Endothelial cell of umbilical vein (primary cell): ENCODE data around the gene NLN. TPM values are rescaled to one million over a fixed set of nuclear protein-coding genes. Genes with fewer than 3 reads are reported as not detected.
A peak's percentile ranks its signal among the peaks of the same experiment; 100 is the strongest.

Experiments
- BruUV-seq: library from RNA; stranded (reverse); fragments of 400-500 nt; replicated peaks from 2 replicates; lab custom pipeline; 2021; lab: Mats Ljungman, UMichigan
- CTCF ChIA-PET: fragments of 300-600, 350-600 bp; sonication (Branson Sonifier 250); formaldehyde crosslinking; loops from one replicate; lab custom pipeline; 2021; ENCODE audit warnings: antibody characterized with exemption, inconsistent platforms; lab: Charles Lee
- POLR2A ChIA-PET: fragments of 300-600, 350-600 bp; sonication (Branson Sonifier 250); formaldehyde crosslinking; loops from one replicate; lab custom pipeline; 2021; ENCODE audit warnings: antibody characterized with exemption, inconsistent platforms; lab: Charles Lee
- DNase-seq: peaks from one replicate; pipeline ENCODE4 v3.0.0-alpha.2; 2011; ENCODE audit warnings: low read depth, low spot score
- FAIRE-seq: peaks from 2 replicates; lab custom pipeline; 2011; peaks lifted over from hg19 to GRCh38; lab: Jason Lieb, UNC
- H2AFZ ChIP-seq: 2 replicates; pipeline ENCODE4 v1.6.0; 2012; ENCODE audit warnings: low read depth, low read length, control low read depth, inconsistent platforms
- H3K27ac ChIP-seq: 2 replicates; pipeline ENCODE4 v1.5.1; 2011; ENCODE audit warnings: low read depth, mild to moderate bottlenecking, control low read depth, low read length, moderate library complexity; ENCODE audit not compliant: insufficient read depth
- H3K27me3 ChIP-seq, 2 experiments: 2 replicates each; pipeline versions ENCODE4 v1.6.0 to v1.6.1; 2011; ENCODE audit warnings: low read length in 2 of 2, mixed read lengths in 1 of 2; ENCODE audit not compliant: control insufficient read depth in 2 of 2, insufficient read depth in 2 of 2
- H3K36me3 ChIP-seq, 2 experiments: 2 replicates in 1 of 2; 3 replicates in 1 of 2; pipeline ENCODE4 v1.5.1; 2011; ENCODE audit warnings: low read length in 2 of 2, mild to moderate bottlenecking in 1 of 2, moderate library complexity in 1 of 2; ENCODE audit not compliant: control insufficient read depth in 2 of 2, insufficient read depth in 2 of 2; ENCODE audit errors: extremely low read depth in 1 of 2
- H3K4me1 ChIP-seq: 3 replicates; pipeline ENCODE4 v1.5.1; 2011; ENCODE audit warnings: mild to moderate bottlenecking, low read length; ENCODE audit not compliant: control insufficient read depth, insufficient read depth; ENCODE audit errors: extremely low read depth
- H3K4me2 ChIP-seq: 2 replicates; pipeline ENCODE4 v1.6.1; 2011; ENCODE audit warnings: low read length, control low read depth, mixed read lengths; ENCODE audit not compliant: insufficient read depth
- H3K4me3 ChIP-seq, 3 experiments: fragments of 200-600 bp in 1 of 3; sonication (generic), shearing (Covaris generic) in 1 of 3; replicated peaks in 1 of 3; 2 replicates each; pipeline ENCODE4 v1.5.1; 2011 to 2016; ENCODE audit warnings: control low read depth in 3 of 3, low read length in 3 of 3, mild to moderate bottlenecking in 2 of 3, inconsistent platforms in 1 of 3, low read depth in 1 of 3, moderate library complexity in 1 of 3; ENCODE audit not compliant: insufficient read depth in 1 of 3
- H3K79me2 ChIP-seq: 2 replicates; pipeline ENCODE4 v1.6.0; 2012; ENCODE audit warnings: low read length, inconsistent platforms; ENCODE audit not compliant: control insufficient read depth, insufficient read depth
- H3K9ac ChIP-seq: replicated peaks from 2 replicates; pipeline ENCODE3; 2011; ENCODE audit warnings: low read length, control low read depth; ENCODE audit not compliant: insufficient read depth; ENCODE audit errors: extremely low read depth
- H3K9me1 ChIP-seq: replicated peaks from 3 replicates; pipeline ENCODE4 v1.6.0; 2011; ENCODE audit warnings: mild to moderate bottlenecking, low read length; ENCODE audit not compliant: control insufficient read depth, insufficient read depth; ENCODE audit errors: extremely low read depth
- H3K9me3 ChIP-seq: replicated peaks from 2 replicates; pipeline ENCODE4 v1.5.1; 2012; ENCODE audit warnings: low read length, inconsistent platforms; ENCODE audit not compliant: control insufficient read depth, insufficient read depth
- H4K20me1 ChIP-seq: replicated peaks from 2 replicates; pipeline ENCODE3; 2011; ENCODE audit warnings: mild to moderate bottlenecking, low read length; ENCODE audit not compliant: control insufficient read depth, insufficient read depth; ENCODE audit errors: extremely low read depth
- FOS ChIP-seq: IDR thresholded peaks from 2 replicates; pipeline ENCODE4 v1.6.1; 2011; ENCODE audit warnings: mild to moderate bottlenecking, low read length, moderate library complexity, borderline replicate concordance; ENCODE audit not compliant: insufficient read depth
- MYC ChIP-seq: IDR thresholded peaks from one replicate; pipeline ENCODE4 v1.6.1; 2011; ENCODE audit warnings: mild to moderate bottlenecking, low read depth, low read length
- dilution Hi-C: fragments of 300-500 bp; cut with MboI; formaldehyde crosslinking; loops from one replicate; pipeline ENCODE4 v1.15.0; 2019; ENCODE audit warnings: low sequenced_read_pairs; ENCODE audit not compliant: extremely low pct_ligation_motif_present
- intact Hi-C: fragments of 100-400 bp; cut with micrococcal nuclease; formaldehyde crosslinking; loops from one replicate; pipeline ENCODE4 v1.10.0; 2022
- polyA plus RNA-seq, 4 experiments: library from polyadenylated mRNA; depleted of rRNA in 3 of 4; stranded (reverse) in 3 of 4; unstranded in 1 of 4; fragments of >200 nt; gene quantifications; 2 replicates each; pipeline versions ENCODE4 v1.2.1 to v1.2.3, GENCODE V29; 2011 to 2012; ENCODE audit warnings: missing spikeins in 1 of 4
- total RNA-seq: library from RNA; stranded (reverse); gene quantifications from 2 replicates; pipeline ENCODE4 v1.2.3, GENCODE V29; 2021

The NLN gene
- total and polyA plus RNA-seq, 2 donors (not counting 3 experiments of a cell fraction or from before 2014, with no cell fraction given) = 14.2 to 63.3 TPM

DNA sequence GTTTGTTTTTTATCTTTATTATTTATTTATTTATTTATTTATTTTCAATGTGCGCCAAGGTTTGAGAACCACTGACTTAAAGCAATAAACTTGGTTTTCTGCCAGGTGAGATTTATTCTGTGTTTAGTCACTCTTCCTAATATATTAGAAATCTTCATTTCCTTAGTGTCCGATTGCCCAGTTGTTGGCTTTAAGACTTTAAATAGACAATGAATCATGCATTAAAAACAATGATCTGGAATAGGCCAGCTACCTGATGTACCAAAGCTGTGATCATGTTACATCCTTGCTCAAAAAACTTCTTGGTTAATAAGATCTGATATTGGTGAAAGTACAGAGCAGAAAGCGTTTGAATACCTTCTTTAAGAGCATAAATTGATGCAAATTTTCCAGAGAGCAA is 152.2 kb downstream of the NLN start:
- CTCF ChIA-PET = no interaction called here
- intact Hi-C loops (no loop called here), dilution Hi-C loops (no loop called here)
- no peaks in the 10 kb centered on the region for H3K79me2 ChIP-seq
- DNase-seq = peak; percentile 45
- no peaks in the 10 kb centered on the region for H3K36me3 ChIP-seq
- TF ChIP-seq FOS = peak; percentile 56
- no peak for TF ChIP-seq MYC
- H3K4me2 ChIP-seq = peak overlapping the region; percentile 50
- POLR2A ChIA-PET = interaction anchor here (0.6 kb wide), 1 partner anchor 55 kb away, joined by 13 read pairs; no protein-coding TSS in a partner anchor
- no peak overlapping the region for H2AFZ ChIP-seq
- peaks cover 8% of the 10 kb centered on the region for H3K4me1 ChIP-seq
- no peaks in the 10 kb centered on the region for H3K9me1 ChIP-seq
- no peak overlapping the region for H3K4me3 ChIP-seq
- H4K20me1 ChIP-seq = no peaks in the 10 kb centered on the region
- H3K27ac ChIP-seq = no peak overlapping the region
- no peaks in the 10 kb centered on the region for H3K9me3 ChIP-seq
- FAIRE-seq = peak; percentile 78
- no peak overlapping the region for H3K9ac ChIP-seq
- no TSS peak for BruUV-seq
- no peaks in the 10 kb centered on the region for H3K27me3 ChIP-seq

DNA sequence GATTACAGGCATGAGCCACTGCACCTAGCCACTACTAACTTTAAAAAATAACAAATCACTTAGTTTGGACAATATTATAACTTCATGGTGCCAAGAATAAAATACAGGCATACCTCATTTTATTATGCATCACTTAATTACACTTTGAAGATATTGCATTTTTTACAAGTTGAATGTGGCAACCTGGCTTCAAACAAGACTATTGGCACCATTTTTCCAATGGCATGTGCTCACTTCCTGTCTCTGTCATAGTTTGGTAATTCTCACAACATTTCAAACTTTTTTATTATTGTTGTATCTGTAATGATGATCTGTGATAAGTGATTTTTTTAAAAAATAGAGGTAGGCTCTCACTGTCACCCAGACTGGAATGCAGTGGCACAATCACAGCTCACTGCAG is 154.5 kb downstream of the NLN start:
- H4K20me1 ChIP-seq = no peaks in the 10 kb centered on the region
- no peak overlapping the region for H3K9ac ChIP-seq
- H3K4me2 ChIP-seq = no peak overlapping the region
- BruUV-seq = no TSS peak
- no peak for TF ChIP-seq MYC
- H3K9me1 ChIP-seq = no peaks in the 10 kb centered on the region
- H3K4me3 ChIP-seq = no peak overlapping the region
- no peaks in the 10 kb centered on the region for H3K36me3 ChIP-seq
- FAIRE-seq = no peak
- ChIA-PET POLR2A (no interaction called here), CTCF (no interaction called here)
- no peaks in the 10 kb centered on the region for H3K27me3 ChIP-seq
- no peak for DNase-seq
- intact Hi-C loops (no loop called here), dilution Hi-C loops (no loop called here)
- H2AFZ ChIP-seq = no peak overlapping the region
- no peaks in the 10 kb centered on the region for H3K9me3 ChIP-seq
- H3K27ac ChIP-seq = no peak overlapping the region
- H3K79me2 ChIP-seq = no peaks in the 10 kb centered on the region
- peaks cover 8% of the 10 kb centered on the region for H3K4me1 ChIP-seq
